Liver (tissue), 9 donors: ENCODE data around the gene LANCL1. TPM values are rescaled to one million over a fixed set of nuclear protein-coding genes. Genes with fewer than 3 reads are reported as not detected.

Experiments used
- DNase-seq: peaks from one replicate; pipeline ENCODE4 v3.0.0-alpha.2; 2017; ENCODE audit warnings: low spot score
- H3K27ac ChIP-seq, 2 donors: one replicate each; pipeline ENCODE4 v1.7.0; 2013; ENCODE audit warnings: inconsistent platforms in 2 of 2, low read length in 2 of 2, control low read depth in 1 of 2, low read depth in 1 of 2, mild to moderate bottlenecking in 1 of 2
- H3K27me3 ChIP-seq, 4 donors: one replicate each; pipeline versions ENCODE4 v1.6.1 to v1.7.0; 2013; ENCODE audit warnings: low read length in 3 of 4, inconsistent platforms in 1 of 4, mild to moderate bottlenecking in 1 of 4, moderate library complexity in 1 of 4; ENCODE audit not compliant: control insufficient read depth in 4 of 4, insufficient read depth in 4 of 4
- H3K36me3 ChIP-seq, 4 donors: one replicate each; pipeline versions ENCODE4 v1.6.1 to v1.7.0; 2013; ENCODE audit warnings: low read length in 3 of 4, mild to moderate bottlenecking in 3 of 4, low read depth in 1 of 4, moderate library complexity in 1 of 4; ENCODE audit not compliant: control insufficient read depth in 4 of 4, insufficient read depth in 3 of 4
- H3K4me1 ChIP-seq, 4 donors: one replicate each; pipeline versions ENCODE4 v1.6.1 to v1.7.0; 2013; ENCODE audit warnings: low read length in 3 of 4, mild to moderate bottlenecking in 3 of 4, moderate library complexity in 1 of 4; ENCODE audit not compliant: control insufficient read depth in 4 of 4, insufficient read depth in 4 of 4
- H3K4me3 ChIP-seq, 3 donors: one replicate each; pipeline versions ENCODE4 v1.6.1 to v1.7.0; 2013; ENCODE audit warnings: low read length in 3 of 3, control low read depth in 1 of 3, low read depth in 1 of 3, mild to moderate bottlenecking in 1 of 3
- H3K9ac ChIP-seq, 2 donors: one replicate each; pipeline ENCODE4 v1.7.0; 2013; ENCODE audit warnings: low read length in 2 of 2, mild to moderate bottlenecking in 2 of 2, moderate library complexity in 2 of 2, control low read depth in 1 of 2, low read depth in 1 of 2
- H3K9me3 ChIP-seq, 4 donors: one replicate each; pipeline versions ENCODE4 v1.6.1 to v1.7.0; 2013; ENCODE audit warnings: low read length in 3 of 4; ENCODE audit not compliant: control insufficient read depth in 4 of 4
- CTCF ChIP-seq: fragments of 150-350 bp; IDR thresholded peaks from 2 replicates; pipeline ENCODE4 v1.5.1; 2017; ENCODE audit warnings: improper control_type of control experiment, low read depth, low read length; ENCODE audit not compliant: missing input control
- EGR1 ChIP-seq, 2 donors: IDR thresholded peaks; 2 replicates each; pipeline ENCODE4 v1.6.1; 2016 to 2018; ENCODE audit warnings: antibody characterized with exemption in 2 of 2, low read depth in 2 of 2
- FOXA1 ChIP-seq: IDR thresholded peaks from 2 replicates; pipeline ENCODE4 v1.6.1; 2016; ENCODE audit warnings: antibody characterized with exemption
- FOXA2 ChIP-seq: IDR thresholded peaks from 2 replicates; pipeline ENCODE4 v1.6.1; 2016; ENCODE audit warnings: antibody characterized with exemption
- GABPA ChIP-seq, 2 donors: IDR thresholded peaks in 1 of 2; conservative IDR thresholded peaks in 1 of 2; 2 replicates each; pipeline ENCODE4 v1.6.1; 2016; ENCODE audit warnings: antibody characterized with exemption in 2 of 2, mild to moderate bottlenecking in 1 of 2, moderate library complexity in 1 of 2
- HNF4G ChIP-seq: IDR thresholded peaks from 2 replicates; pipeline ENCODE4 v1.6.1; 2016; ENCODE audit warnings: antibody characterized with exemption
- RAD21 ChIP-seq, 2 donors: IDR thresholded peaks; 2 replicates each; pipeline ENCODE4 v1.6.1; 2016; ENCODE audit warnings: antibody characterized with exemption in 2 of 2, mild to moderate bottlenecking in 2 of 2
- REST ChIP-seq: IDR thresholded peaks from 2 replicates; pipeline ENCODE4 v1.6.1; 2016; ENCODE audit warnings: antibody characterized with exemption, mild to moderate bottlenecking
- TAF1 ChIP-seq: conservative IDR thresholded peaks from 2 replicates; pipeline ENCODE4 v1.6.1; 2016; ENCODE audit warnings: antibody characterized with exemption, mild to moderate bottlenecking
- YY1 ChIP-seq: IDR thresholded peaks from 2 replicates; pipeline ENCODE4 v1.6.1; 2016; ENCODE audit warnings: antibody characterized with exemption, mild to moderate bottlenecking
- WGBS: extraction: QIAGEN DNeasy Blood & Tissue Kit; methylation state at CpG from one replicate; pipeline ENCODE4 v1.1.7; 2013; 5-methylcytosine and 5-hydroxymethylcytosine counted together
- polyA plus RNA-seq, 2 donors: library from polyadenylated mRNA; stranded (reverse) in 1 of 2; unstranded in 1 of 2; fragments of 200-250 nt in 1 of 2; fragments of >200 nt in 1 of 2; fragmentation: Nextera tagmentation in 1 of 2; extraction: Ambion mirVana in 1 of 2; gene quantifications; one replicate each; pipeline versions ENCODE4 v1.2.1 to v1.2.3, GENCODE V29; 2013 to 2015
- total RNA-seq, 2 donors: library from RNA; depleted of rRNA; stranded (reverse); fragments of >200 nt; gene quantifications; one replicate each; pipeline ENCODE4 v1.2.3, GENCODE V29; 2014
- TF ChIP-seq, protein P1 (sequence below): IDR thresholded peaks from 2 replicates; pipeline ENCODE4 v1.6.1; 2016; ENCODE audit warnings: antibody characterized with exemption
- donor health status: healthy.
- donor health status: healthy.
- donor health status: healthy.
- donor health status: healthy.
- donor health status: healthy.

The LANCL1 gene
- total and polyA plus RNA-seq, 4 donors: 7.2 to 21.0 (median 12.1) TPM

- peak; percentile 66 for TF ChIP-seq CTCF
- peak; percentile 78 to 85 for TF ChIP-seq RAD21 (IDR thresholded peaks at IDR 0.05)
- TF ChIP-seq YY1: no peak
- Histone ChIP-seq H3K9ac (no peak overlapping the region), H3K4me1 (peaks cover 0 to 4% (median 1%) of the 10 kb centered on the region in 4 donors), H3K4me3 (no peak overlapping the region), H3K9me3 (no peaks in the 10 kb centered on the region), H3K27ac (no peak overlapping the region), H3K27me3 (no peaks in the 10 kb centered on the region), H3K36me3 (peaks cover 0 to 2% (median 0%) of the 10 kb centered on the region in 4 donors)
- WGBS: 45% methylated on average over 3 of the region's 3 CpGs
- DNase-seq: no peak
These were observed 31.3 kb downstream of the LANCL1 start for GRCh38 chr2:210445116-210445707.

- Histone ChIP-seq H3K9ac (no peak overlapping the region), H3K36me3 (peaks cover 0 to 3% (median 1%) of the 10 kb centered on the region in 4 donors), H3K4me3 (no peak overlapping the region), H3K27me3 (no peaks in the 10 kb centered on the region), H3K4me1 (peaks cover 0 to 4% (median 1%) of the 10 kb centered on the region in 4 donors), H3K9me3 (no peaks in the 10 kb centered on the region), H3K27ac (no peak overlapping the region)
- TF ChIP-seq GABPA (IDR thresholded peaks at IDR 0.05 in 1 of 2, conservative IDR thresholded peaks at IDR 0.05 in 1 of 2): no peak
- no peak for TF ChIP-seq FOXA1
- TF ChIP-seq, protein P1, sequence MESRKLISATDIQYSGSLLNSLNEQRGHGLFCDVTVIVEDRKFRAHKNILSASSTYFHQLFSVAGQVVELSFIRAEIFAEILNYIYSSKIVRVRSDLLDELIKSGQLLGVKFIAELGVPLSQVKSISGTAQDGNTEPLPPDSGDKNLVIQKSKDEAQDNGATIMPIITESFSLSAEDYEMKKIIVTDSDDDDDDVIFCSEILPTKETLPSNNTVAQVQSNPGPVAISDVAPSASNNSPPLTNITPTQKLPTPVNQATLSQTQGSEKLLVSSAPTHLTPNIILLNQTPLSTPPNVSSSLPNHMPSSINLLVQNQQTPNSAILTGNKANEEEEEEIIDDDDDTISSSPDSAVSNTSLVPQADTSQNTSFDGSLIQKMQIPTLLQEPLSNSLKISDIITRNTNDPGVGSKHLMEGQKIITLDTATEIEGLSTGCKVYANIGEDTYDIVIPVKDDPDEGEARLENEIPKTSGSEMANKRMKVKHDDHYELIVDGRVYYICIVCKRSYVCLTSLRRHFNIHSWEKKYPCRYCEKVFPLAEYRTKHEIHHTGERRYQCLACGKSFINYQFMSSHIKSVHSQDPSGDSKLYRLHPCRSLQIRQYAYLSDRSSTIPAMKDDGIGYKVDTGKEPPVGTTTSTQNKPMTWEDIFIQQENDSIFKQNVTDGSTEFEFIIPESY: no peak
- DNase-seq: no peak
- 96% methylated on average over 3 of the region's 3 CpGs for WGBS
These were observed 33.0 kb downstream of the LANCL1 start for GRCh38 chr2:210443527-210443926.

GRCh38 chr2:210442878-210443277 is 33.7 kb downstream of the LANCL1 start:
- H3K4me1 ChIP-seq: peaks cover 0 to 4% (median 1%) of the 10 kb centered on the region in 4 donors
- H3K27me3 ChIP-seq: no peaks in the 10 kb centered on the region
- DNase-seq: no peak
- H3K4me3 ChIP-seq: no peak overlapping the region
- no peak overlapping the region for H3K9ac ChIP-seq
- H3K36me3 ChIP-seq: peaks cover 0 to 3% (median 1%) of the 10 kb centered on the region in 4 donors
- no peaks in the 10 kb centered on the region for H3K9me3 ChIP-seq
- WGBS: 100% methylated on average over 1 of the region's 1 CpG
- TF ChIP-seq EGR1 (IDR thresholded peaks at IDR 0.05; ENCODE audit: low read depth in 2 of 2): no peak
- TF ChIP-seq HNF4G: no peak
- no peak for TF ChIP-seq GABPA (IDR thresholded peaks at IDR 0.05 in 1 of 2, conservative IDR thresholded peaks at IDR 0.05 in 1 of 2)
- no peak for TF ChIP-seq YY1
- no peak for TF ChIP-seq FOXA1
- TF ChIP-seq TAF1: no peak
- no peak for TF ChIP-seq FOXA2
- TF ChIP-seq REST: no peak
- no peak overlapping the region for H3K27ac ChIP-seq
